Measurements from ENCODE around the gene PLCG1.
A peak's percentile ranks its signal among the peaks of the same experiment; 100 is the strongest.

The PLCG1 gene

DNA sequence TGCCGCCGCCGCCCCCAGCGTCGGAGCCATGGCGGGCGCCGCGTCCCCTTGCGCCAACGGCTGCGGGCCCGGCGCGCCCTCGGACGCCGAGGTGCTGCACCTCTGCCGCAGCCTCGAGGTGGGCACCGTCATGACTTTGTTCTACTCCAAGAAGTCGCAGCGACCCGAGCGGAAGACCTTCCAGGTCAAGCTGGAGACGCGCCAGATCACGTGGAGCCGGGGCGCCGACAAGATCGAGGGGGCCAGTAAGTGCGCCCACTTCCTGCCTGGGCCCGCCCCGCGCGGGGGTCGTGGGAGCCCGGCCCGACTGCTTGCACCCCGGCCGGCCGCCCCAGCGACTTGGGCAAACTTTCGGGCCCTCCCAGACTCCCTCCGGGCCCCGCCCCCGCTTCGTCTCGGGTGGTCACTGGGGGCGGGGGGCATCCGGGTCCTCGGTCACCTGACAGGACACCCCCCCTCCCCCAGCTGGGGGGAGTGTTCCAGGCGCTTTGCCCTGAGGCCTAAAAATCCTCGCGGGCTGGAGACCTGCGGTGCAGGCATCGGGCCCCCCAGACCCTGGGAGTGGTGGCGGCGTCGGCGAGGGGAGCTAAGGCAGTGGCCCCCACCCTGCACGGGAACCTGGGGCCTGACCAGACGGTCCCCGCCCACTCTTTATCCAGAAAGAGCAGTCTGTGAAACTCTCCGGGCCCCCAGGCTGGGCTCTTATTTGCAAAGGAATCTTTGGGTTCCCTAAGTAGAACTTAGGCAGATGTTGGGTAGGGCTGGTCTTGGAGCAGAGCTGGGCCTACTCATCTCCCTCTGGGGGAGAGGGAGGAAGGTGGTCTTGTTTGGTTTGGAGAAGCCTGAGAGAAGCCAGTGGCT is 501 bp downstream of the PLCG1 start:
- H3K9ac ChIP-seq (ENCODE audit: low read length), result peak overlapping the region; percentile 98
- no peaks in the 10 kb centered on the region for H3K9me3 ChIP-seq (ENCODE audit: control insufficient read depth, insufficient read depth, low read depth, low read length)
- H3K36me3 ChIP-seq (ENCODE audit: control insufficient read depth, insufficient read depth, low read length), result 0 out of 2 replicates have a peak, but pooled peaks cover 13% of the 10 kb centered on the region
- peaks cover 50% of the 10 kb centered on the region for H3K4me1 ChIP-seq (ENCODE audit: control insufficient read depth, insufficient read depth, low read length)
- H3K27ac ChIP-seq (ENCODE audit: low read depth, low read length), result peak overlapping the region; percentile 97
- H3K27me3 ChIP-seq (ENCODE audit: control insufficient read depth, insufficient read depth, low read length), result peaks cover 3% of the 10 kb centered on the region; the same call in 1 of the 2 replicates
- peak overlapping the region; percentile 93 for H3K4me3 ChIP-seq (ENCODE audit: low read depth, low read length)

DNA sequence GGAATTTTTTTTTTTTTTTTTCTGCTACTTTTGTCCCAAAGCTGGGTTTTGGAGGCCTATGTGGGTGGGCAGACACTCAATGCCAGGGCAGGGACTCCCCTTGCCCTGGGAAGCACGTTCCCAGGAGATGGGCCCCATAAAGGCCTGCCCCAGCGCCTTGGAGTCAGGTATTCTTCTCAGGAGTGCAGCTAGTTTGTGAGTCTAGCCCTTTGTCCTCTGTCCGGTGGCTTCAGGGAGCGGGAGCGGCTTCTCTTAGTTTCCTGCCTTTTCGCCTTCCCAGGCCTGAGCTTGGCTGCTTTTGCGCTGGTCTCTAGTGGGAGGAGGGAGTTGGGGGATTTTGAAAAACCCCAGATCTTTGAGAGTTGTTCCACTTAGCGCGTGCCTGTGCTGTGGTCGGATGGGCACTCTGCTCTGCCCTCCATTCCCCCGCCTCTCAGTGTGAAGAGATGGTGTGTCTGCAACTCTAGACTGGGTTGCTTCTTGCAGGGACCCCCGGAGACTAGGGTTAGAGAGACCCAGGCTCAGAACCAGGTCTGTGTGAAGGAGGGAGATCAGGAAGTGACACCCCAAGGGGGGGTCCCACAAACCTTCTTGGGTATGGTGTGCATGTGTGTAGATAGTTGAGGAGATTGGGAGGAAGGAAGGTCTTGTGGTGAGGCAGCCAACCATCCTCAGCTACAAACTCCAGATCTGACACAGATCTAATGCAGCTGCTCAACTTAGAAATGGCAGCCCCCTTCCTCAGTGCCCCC is 1.3 kb downstream of the PLCG1 start:
- Histone ChIP-seq H3K36me3 (ENCODE audit: control insufficient read depth, insufficient read depth, low read length) (peaks cover 16% of the 10 kb centered on the region), H3K4me3 (ENCODE audit: low read depth, low read length) (peak overlapping the region; percentile 93), H3K9ac (ENCODE audit: low read length) (peak overlapping the region; percentile 98), H3K4me1 (ENCODE audit: control insufficient read depth, insufficient read depth, low read length) (peaks cover 56% of the 10 kb centered on the region), H3K27me3 (ENCODE audit: control insufficient read depth, insufficient read depth, low read length) (peaks cover 3% of the 10 kb centered on the region; the same call in 1 of the 2 replicates), H3K9me3 (ENCODE audit: control insufficient read depth, insufficient read depth, low read depth, low read length) (no peaks in the 10 kb centered on the region), H3K27ac (ENCODE audit: low read depth, low read length) (peak overlapping the region; percentile 97)

DNA sequence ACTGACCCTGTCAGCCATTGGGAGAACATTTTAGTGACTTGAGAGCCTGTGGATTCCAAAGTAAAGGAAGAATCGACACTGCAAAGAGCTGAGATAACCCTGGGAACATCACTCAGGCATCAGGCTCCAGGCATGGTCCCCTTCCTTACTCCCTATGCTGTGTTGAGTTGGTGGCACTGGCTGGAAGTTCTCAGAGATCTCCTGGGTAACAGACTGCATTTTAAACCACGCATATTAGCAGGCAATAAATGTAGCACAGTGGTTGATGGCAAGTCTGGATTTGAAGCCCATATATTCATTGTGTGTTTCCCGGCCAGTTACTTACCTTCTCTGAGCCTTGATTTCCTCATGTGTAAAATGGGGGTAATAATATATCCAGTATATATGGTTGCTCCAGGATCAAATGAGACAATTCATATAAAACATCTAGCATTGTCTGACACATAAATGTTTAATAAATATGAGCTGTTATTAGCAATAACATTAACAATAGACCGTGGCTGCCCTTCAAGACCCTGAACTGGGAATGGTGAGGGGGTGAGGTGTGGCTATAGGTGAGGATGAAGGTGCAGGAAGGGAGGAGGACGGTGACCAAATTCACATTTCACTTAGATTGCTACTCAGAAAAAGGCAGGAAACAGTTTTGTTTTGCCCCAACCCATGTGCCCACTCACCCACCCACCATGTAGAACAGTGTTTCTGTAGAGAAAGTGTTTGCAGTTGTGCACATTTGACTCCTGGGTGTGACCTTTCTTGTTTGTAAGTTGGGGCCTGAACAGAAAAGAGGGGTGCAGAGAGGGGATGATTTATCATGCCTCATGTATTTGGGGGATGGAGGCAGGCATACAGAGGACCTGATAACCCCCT is 2.1 kb downstream of the PLCG1 start:
- Histone ChIP-seq H3K27me3 (ENCODE audit: control insufficient read depth, insufficient read depth, low read length) (peaks cover 3% of the 10 kb centered on the region; the same call in 1 of the 2 replicates), H3K27ac (ENCODE audit: low read depth, low read length) (no peak overlapping the region; the same call in 1 of the 2 replicates), H3K4me3 (ENCODE audit: low read depth, low read length) (peak overlapping the region; percentile 93), H3K4me1 (ENCODE audit: control insufficient read depth, insufficient read depth, low read length) (peaks cover 56% of the 10 kb centered on the region), H3K9me3 (ENCODE audit: control insufficient read depth, insufficient read depth, low read depth, low read length) (no peaks in the 10 kb centered on the region), H3K9ac (ENCODE audit: low read length) (peak overlapping the region; percentile 98), H3K36me3 (ENCODE audit: control insufficient read depth, insufficient read depth, low read length) (peaks cover 23% of the 10 kb centered on the region)

DNA sequence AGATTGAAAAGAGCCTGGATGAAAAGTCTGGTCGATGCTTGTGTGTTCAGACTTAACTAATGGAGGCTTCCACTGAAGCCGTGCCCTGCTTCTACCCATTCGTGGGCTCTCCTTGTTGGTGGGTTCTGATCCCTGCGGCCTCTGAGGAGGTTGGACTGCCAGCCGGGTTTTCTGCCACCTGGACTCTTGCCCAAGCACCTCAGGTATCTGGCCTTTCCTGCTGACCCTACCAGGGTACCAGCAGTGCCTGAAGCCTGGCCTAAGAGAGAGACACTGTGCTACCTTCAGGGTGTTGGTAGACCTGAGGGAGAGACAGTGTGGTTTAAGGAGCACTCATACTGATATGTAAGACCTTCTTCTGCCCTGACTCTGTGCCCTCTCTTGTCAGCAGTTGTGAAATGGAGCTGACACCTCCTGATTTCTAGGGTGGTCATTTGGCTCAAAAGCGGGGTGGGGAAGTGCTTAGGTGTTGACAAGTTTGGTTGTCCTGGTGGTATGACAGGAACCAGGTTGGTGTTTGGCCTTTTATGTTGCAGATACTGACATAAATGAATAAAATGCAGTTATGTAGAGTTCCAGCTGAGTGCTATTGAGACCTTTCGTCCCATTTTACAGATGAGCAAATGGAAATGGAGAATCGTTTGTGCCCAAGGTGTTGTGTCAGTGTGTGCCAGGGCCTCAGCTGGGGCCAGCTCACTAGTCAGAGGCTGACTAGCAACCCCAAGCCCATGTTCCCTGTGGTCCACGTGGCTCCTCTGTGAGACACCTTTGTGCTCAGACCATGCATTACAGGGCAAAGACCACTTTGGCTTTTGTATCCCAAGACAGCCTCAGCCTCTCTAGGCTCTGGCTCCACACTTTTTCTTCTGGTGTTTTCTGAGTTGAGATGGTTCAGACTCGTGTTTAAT is 3.1 kb downstream of the PLCG1 start:
- peaks cover 27% of the 10 kb centered on the region for H3K36me3 ChIP-seq (ENCODE audit: control insufficient read depth, insufficient read depth, low read length)
- H3K9ac ChIP-seq (ENCODE audit: low read length), result peak overlapping the region; percentile 47
- 0 out of 2 replicates have a peak overlapping the region, but pooled peaks have one; percentile 42 for H3K27ac ChIP-seq (ENCODE audit: low read depth, low read length)
- peak overlapping the region; percentile 93; the same call in 1 of the 2 replicates for H3K4me3 ChIP-seq (ENCODE audit: low read depth, low read length)
- H3K9me3 ChIP-seq (ENCODE audit: control insufficient read depth, insufficient read depth, low read depth, low read length), result no peaks in the 10 kb centered on the region
- H3K27me3 ChIP-seq (ENCODE audit: control insufficient read depth, insufficient read depth, low read length), result peaks cover 3% of the 10 kb centered on the region; the same call in 1 of the 2 replicates
- H3K4me1 ChIP-seq (ENCODE audit: control insufficient read depth, insufficient read depth, low read length), result peaks cover 53% of the 10 kb centered on the region

DNA sequence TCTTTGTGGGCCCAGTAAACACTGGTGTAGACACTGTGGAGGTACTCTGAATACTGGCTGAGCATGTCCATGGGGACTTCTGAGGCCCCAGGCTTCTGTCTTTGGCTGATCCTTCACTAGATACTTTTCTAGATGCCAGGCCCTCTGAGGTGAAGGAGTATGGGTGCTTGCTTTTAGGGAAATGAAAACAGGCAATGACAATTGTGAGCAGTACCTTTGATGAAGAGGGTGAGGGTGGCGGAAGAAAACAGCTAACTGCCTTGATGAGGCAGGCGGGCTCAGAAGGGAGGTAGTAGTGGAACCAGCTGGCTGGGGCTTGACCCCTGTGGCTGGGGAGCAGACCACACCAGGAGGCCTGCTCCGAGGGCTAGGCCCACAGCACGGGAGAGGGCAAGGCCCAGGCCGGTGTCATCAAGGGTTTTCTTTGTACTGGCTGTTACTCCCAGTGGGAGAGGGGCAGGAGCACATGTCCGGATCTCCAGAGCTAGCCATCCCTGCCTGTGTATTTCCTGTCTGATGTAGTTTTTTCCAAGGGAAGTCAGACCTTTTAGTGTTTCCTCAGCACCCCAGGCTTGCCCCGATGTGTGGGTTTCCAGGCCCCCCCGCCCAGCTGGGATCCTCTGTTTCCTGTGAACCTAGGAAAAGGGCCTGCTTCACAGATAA is 3.9 kb downstream of the PLCG1 start:
- H3K9me3 ChIP-seq (ENCODE audit: control insufficient read depth, insufficient read depth, low read depth, low read length), result no peaks in the 10 kb centered on the region
- H3K27me3 ChIP-seq (ENCODE audit: control insufficient read depth, insufficient read depth, low read length), result no peaks in the 10 kb centered on the region
- H3K4me1 ChIP-seq (ENCODE audit: control insufficient read depth, insufficient read depth, low read length), result peaks cover 47% of the 10 kb centered on the region
- H3K4me3 ChIP-seq (ENCODE audit: low read depth, low read length), result no peak overlapping the region
- peaks cover 28% of the 10 kb centered on the region for H3K36me3 ChIP-seq (ENCODE audit: control insufficient read depth, insufficient read depth, low read length)
- peak overlapping the region; percentile 26 for H3K9ac ChIP-seq (ENCODE audit: low read length)
- 0 out of 2 replicates have a peak overlapping the region, but pooled peaks have one; percentile 42 for H3K27ac ChIP-seq (ENCODE audit: low read depth, low read length)

DNA sequence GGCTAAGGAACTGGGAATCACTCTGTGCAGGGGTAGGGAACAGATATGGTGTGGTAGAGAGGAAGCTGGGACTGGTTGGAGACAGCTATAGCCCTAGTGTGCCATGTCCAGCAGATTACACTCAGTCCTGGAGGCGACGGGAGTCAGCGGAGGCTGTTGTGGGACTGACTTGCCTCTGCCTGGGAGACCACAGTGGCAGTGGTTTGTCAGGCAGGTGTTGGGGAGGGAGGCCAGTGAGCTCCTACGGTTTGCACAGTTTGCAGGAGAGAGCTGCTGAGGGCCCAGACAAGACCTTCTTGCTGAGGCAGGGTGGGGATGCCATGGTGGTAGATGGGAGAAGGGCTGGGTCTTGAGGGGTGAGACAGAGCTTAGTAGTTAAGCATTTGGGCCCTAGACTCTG is 4.9 kb downstream of the PLCG1 start:
- Histone ChIP-seq H3K4me1 (ENCODE audit: control insufficient read depth, insufficient read depth, low read length) (peaks cover 52% of the 10 kb centered on the region), H3K27ac (ENCODE audit: low read depth, low read length) (no peak overlapping the region), H3K4me3 (ENCODE audit: low read depth, low read length) (no peak overlapping the region), H3K36me3 (ENCODE audit: control insufficient read depth, insufficient read depth, low read length) (peaks cover 36% of the 10 kb centered on the region), H3K9me3 (ENCODE audit: control insufficient read depth, insufficient read depth, low read depth, low read length) (no peaks in the 10 kb centered on the region), H3K27me3 (ENCODE audit: control insufficient read depth, insufficient read depth, low read length) (no peaks in the 10 kb centered on the region), H3K9ac (ENCODE audit: low read length) (no peak overlapping the region)

DNA sequence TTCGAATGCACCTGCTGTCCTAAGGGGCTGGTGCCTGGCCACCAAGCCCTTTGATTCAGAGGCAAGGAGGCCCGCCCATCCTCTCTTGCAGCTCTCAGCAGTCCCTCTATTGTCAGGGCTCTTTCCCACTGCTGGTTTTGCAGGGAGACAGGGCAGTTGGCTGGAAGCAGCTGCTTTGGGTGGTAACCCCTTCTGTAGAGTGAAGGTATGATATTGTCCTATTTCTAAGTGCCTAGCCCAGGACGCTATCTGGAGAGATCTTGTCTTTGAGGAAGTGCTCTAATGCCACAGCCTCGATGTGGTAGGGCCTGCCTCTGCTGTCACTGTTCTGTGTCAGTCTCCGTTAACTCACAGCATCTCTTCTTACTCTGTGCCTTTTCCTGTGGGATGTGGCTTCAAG is 5.6 kb downstream of the PLCG1 start:
- no peaks in the 10 kb centered on the region for H3K9me3 ChIP-seq (ENCODE audit: control insufficient read depth, insufficient read depth, low read depth, low read length)
- peaks cover 55% of the 10 kb centered on the region for H3K4me1 ChIP-seq (ENCODE audit: control insufficient read depth, insufficient read depth, low read length)

DNA sequence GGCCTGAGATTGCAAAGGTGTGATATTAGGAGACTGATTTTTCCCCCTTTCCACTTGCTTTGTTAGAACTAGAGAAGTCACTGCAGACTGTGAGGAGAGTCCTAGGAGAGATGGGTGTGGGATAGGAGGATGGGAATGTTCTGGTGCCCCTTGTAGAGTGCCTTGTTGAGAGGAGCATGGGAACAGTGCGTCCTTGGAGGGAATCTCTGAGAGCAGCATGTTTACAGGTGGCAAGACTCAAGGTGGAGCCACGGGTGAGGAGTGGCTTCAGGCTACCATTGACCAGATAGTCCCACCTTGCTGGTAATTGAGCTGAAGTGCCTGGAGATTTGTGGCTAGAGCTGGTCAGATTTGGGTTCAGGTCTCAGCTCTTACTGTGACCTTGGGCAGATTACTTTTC is 6.0 kb downstream of the PLCG1 start:
- Histone ChIP-seq H3K27me3 (ENCODE audit: control insufficient read depth, insufficient read depth, low read length) (no peaks in the 10 kb centered on the region), H3K9ac (ENCODE audit: low read length) (no peak overlapping the region), H3K36me3 (ENCODE audit: control insufficient read depth, insufficient read depth, low read length) (peaks cover 37% of the 10 kb centered on the region), H3K27ac (ENCODE audit: low read depth, low read length) (no peak overlapping the region), H3K9me3 (ENCODE audit: control insufficient read depth, insufficient read depth, low read depth, low read length) (no peaks in the 10 kb centered on the region), H3K4me1 (ENCODE audit: control insufficient read depth, insufficient read depth, low read length) (peaks cover 59% of the 10 kb centered on the region), H3K4me3 (ENCODE audit: low read depth, low read length) (no peak overlapping the region)

More for the DNA sequence above, 5.6 kb downstream of the PLCG1 start:
- H3K27ac ChIP-seq (ENCODE audit: low read depth, low read length), result no peak overlapping the region
- peaks cover 36% of the 10 kb centered on the region for H3K36me3 ChIP-seq (ENCODE audit: control insufficient read depth, insufficient read depth, low read length)
- no peak overlapping the region for H3K9ac ChIP-seq (ENCODE audit: low read length)
- no peaks in the 10 kb centered on the region for H3K27me3 ChIP-seq (ENCODE audit: control insufficient read depth, insufficient read depth, low read length)
- no peak overlapping the region for H3K4me3 ChIP-seq (ENCODE audit: low read depth, low read length)

DNA sequence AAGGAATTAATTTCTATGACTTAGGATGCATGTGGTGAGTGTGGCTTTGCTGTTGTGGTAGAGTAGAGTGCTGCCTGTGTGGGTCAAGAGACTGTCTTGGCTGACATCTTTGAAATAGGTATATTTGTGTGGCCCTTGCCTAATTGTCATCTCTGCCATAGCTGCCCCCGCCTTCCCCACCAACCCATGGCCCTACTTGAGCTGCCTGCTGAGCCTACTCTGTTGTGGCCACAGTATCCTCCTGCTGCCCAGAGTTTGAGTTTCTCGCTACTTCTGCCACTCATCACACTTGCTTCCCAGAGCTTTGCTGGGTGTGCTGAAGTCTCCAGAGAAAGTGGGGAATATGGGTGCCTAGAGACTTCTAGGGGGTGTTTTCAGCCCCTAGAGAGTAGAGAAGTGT is 8.0 kb downstream of the PLCG1 start:
- H3K4me3 ChIP-seq (ENCODE audit: low read depth, low read length), result no peak overlapping the region
- H3K4me1 ChIP-seq (ENCODE audit: control insufficient read depth, insufficient read depth, low read length), result peaks cover 42% of the 10 kb centered on the region
- H3K36me3 ChIP-seq (ENCODE audit: control insufficient read depth, insufficient read depth, low read length), result peaks cover 36% of the 10 kb centered on the region
- no peaks in the 10 kb centered on the region for H3K9me3 ChIP-seq (ENCODE audit: control insufficient read depth, insufficient read depth, low read depth, low read length)
- no peak overlapping the region for H3K27ac ChIP-seq (ENCODE audit: low read depth, low read length)
- no peaks in the 10 kb centered on the region for H3K27me3 ChIP-seq (ENCODE audit: control insufficient read depth, insufficient read depth, low read length)
- H3K9ac ChIP-seq (ENCODE audit: low read length), result no peak overlapping the region
